ENCODE results near the gene DNAJB1.

The DNAJB1 gene

GRCh38 chr19:14516746-14517438 lies 1.3 kb downstream of the DNAJB1 start:
- TF ChIP-seq CTCF (IDR thresholded peaks at IDR 0.05; ENCODE audit: insufficient read depth, missing control alignments), result no peak
- DNase-seq (ENCODE audit: insufficient read length, low spot score) (no peak), FAIRE-seq (no peak)

DNA sequence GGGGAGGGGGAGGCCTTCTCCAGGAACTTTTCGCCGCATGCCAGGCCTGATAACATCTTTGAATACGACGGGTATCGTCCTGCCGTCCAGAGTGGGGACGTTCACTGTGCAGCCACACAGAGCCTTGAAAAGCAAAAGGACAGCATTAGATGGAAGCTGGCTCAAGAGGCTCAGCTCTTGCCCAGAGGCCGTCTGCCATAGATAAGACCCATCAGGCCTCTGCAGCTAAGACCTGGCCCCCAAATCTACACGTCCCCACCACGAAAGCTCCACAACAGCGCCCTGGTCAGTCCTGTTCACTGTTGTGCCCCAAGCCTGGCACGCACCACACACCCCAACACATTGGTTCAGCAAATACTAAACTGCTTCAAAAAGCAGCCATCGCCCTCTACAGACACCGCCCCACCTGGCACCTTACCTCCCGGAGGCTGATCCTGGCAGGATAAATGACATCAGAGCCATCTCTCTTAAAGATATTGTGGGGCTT lies 2.1 kb downstream of the DNAJB1 start:
- no peak for TF ChIP-seq CTCF (IDR thresholded peaks at IDR 0.05; ENCODE audit: insufficient read depth, missing control alignments)
- DNase-seq (ENCODE audit: insufficient read length, low spot score), result no peak
- FAIRE-seq, result no peak

- FAIRE-seq, result no peak
- TF ChIP-seq CTCF (IDR thresholded peaks at IDR 0.05; ENCODE audit: insufficient read depth, missing control alignments), result no peak
- DNase-seq (ENCODE audit: insufficient read length, low spot score), result no peak
Measured at GRCh38 chr19:14515501-14516047, 2.6 kb downstream of the DNAJB1 start.

GRCh38 chr19:14514215-14514863 lies 3.9 kb downstream of the DNAJB1 start:
- FAIRE-seq (no peak), DNase-seq (ENCODE audit: insufficient read length, low spot score) (no peak)
- TF ChIP-seq CTCF (IDR thresholded peaks at IDR 0.05; ENCODE audit: insufficient read depth, missing control alignments), result no peak

DNA sequence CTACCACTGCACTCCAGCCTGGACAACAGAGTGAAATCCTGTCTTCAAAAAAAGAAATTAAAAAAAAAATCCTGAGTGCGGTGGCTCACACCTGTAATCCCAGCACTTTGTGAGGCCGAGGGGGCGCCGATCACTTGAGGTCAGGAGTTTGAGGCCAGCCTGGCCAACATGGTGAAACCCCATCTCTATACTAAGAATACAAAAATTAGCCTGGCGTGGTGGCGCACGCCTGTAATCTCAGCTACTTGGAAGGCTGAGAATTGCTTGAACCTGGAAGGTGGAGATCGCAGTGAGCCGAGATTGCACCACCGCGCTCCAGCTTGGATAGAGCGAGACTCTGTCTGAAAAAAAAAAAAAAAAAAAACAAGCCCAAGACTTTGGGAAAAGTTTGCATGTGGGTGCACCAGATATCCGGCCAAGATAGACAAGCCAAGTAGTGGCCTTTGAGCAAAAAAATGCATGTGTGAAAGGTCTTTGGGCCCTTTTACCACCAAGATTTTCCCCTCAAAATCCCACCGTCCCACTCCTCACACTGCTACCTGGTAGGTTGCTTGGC lies 5.7 kb downstream of the DNAJB1 start:
- no peak for DNase-seq (ENCODE audit: insufficient read length, low spot score)
- no peak for FAIRE-seq
- TF ChIP-seq CTCF (IDR thresholded peaks at IDR 0.05; ENCODE audit: insufficient read depth, missing control alignments), result no peak

DNA sequence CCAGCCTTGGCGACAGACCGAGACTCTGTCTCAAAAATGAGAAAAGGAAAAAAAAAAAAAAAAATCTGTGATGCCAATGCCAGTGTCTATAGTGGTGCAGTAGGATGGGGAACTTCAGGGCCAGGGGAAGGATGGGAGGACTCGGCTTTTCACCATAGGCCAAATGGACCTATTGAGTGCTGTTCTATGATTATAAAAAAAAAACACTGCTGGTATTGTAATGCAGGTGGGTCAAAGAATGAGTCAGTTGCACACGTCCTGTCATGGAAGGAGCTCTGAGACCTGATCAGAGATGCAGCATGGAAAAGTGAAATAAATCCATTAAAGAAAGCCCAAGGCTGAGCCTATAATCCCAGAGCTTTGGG lies 7.0 kb downstream of the DNAJB1 start:
- FAIRE-seq (no peak), DNase-seq (ENCODE audit: insufficient read length, low spot score) (no peak)
- no peak for TF ChIP-seq CTCF (IDR thresholded peaks at IDR 0.05; ENCODE audit: insufficient read depth, missing control alignments)

Data from D721Med (cell line).